Mucosa of descending colon (tissue), 3 donors: Measurements from ENCODE around the gene MRPL34. TPM values are rescaled to one million over a fixed set of nuclear protein-coding genes. Genes with fewer than 3 reads are reported as not detected.
A peak's percentile ranks its signal among the peaks of the same experiment; 100 is the strongest.

Experiments used
- ATAC-seq: fragments of 200-7000 bp; cut with Tn5 transposase; one replicate; pipeline ENCODE4 v1.9.1; 2020; ENCODE audit warnings: mild to moderate bottlenecking, moderate library complexity
- DNase-seq, 3 donors: peaks; one replicate each; pipeline ENCODE4 v3.0.0-alpha.2; 2020
- H3K36me3 ChIP-seq: fragments of 200-600 bp; one replicate; pipeline ENCODE4 v1.8.0; 2021; ENCODE audit warnings: low read depth, mild to moderate bottlenecking
- H3K4me1 ChIP-seq: fragments of 200-600 bp; one replicate; pipeline ENCODE4 v1.8.0; 2021; ENCODE audit warnings: low read depth, mild to moderate bottlenecking
- H3K4me3 ChIP-seq: fragments of 200-600 bp; one replicate; pipeline ENCODE4 v1.8.0; 2021; ENCODE audit warnings: mild to moderate bottlenecking
- H3K9me3 ChIP-seq: fragments of 200-600 bp; one replicate; pipeline ENCODE4 v1.8.0; 2021; ENCODE audit warnings: mild to moderate bottlenecking
- intact Hi-C, 2 donors: fragments of 100-400 bp; cut with DNase I in 1 of 2; cut with micrococcal nuclease in 1 of 2; formaldehyde crosslinking; loops; one replicate each; pipeline versions ENCODE4 v1.11.0 to v1.11.1; 2022; cut with DNase I, micrococcal nuclease
- total RNA-seq, 3 donors: library from RNA; stranded (reverse); fragmentation: NEBNext Ultra II Directional in 2 of 3; extraction: Animal tissue kit (Norgen Biotek cat#: 25700) in 2 of 3; gene quantifications; one replicate each; pipeline versions ENCODE4 v1.2.1 to v1.2.4, GENCODE V29; 2021 to 2023
- TF ChIP-seq, protein P1 (sequence below): fragments of 200-600 bp; IDR thresholded peaks from one replicate; pipeline ENCODE4 v1.8.0; 2022; ENCODE audit warnings: antibody characterized with exemption, mild to moderate bottlenecking
- donor health status: DM: no; HTN: no; CAD: no; lungs with moderate emphysema.
- donor health status: DM: no; HTN: no; CAD: no.
- donor health status: DM: no; HTN: yes; CAD: no.

The MRPL34 gene
- total RNA-seq, 3 donors from 2014 or later, result 124 to 148 (median 145) TPM

DNA sequence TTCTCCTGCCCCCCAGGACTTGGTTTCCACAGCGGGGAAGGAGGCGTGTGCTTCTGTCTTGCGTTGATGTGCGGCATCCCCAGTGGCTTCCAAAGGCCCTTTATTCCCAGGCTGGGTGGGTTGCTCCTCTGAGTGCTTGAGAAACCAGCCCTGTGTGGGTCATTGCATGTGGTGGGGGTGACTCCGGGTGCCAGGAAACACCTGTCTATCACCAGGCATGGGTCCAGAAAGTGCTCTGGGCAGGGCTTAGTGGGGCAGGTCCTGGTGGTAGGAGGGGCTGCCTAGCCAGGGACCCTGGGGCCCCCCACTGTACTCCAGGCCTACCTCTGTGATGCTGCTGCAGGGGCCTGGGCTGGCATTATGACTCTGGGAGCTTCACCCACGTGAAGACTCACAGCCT is 13.3 kb downstream of the MRPL34 start:
- TF ChIP-seq, protein P1, sequence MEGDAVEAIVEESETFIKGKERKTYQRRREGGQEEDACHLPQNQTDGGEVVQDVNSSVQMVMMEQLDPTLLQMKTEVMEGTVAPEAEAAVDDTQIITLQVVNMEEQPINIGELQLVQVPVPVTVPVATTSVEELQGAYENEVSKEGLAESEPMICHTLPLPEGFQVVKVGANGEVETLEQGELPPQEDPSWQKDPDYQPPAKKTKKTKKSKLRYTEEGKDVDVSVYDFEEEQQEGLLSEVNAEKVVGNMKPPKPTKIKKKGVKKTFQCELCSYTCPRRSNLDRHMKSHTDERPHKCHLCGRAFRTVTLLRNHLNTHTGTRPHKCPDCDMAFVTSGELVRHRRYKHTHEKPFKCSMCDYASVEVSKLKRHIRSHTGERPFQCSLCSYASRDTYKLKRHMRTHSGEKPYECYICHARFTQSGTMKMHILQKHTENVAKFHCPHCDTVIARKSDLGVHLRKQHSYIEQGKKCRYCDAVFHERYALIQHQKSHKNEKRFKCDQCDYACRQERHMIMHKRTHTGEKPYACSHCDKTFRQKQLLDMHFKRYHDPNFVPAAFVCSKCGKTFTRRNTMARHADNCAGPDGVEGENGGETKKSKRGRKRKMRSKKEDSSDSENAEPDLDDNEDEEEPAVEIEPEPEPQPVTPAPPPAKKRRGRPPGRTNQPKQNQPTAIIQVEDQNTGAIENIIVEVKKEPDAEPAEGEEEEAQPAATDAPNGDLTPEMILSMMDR, result no peak
- H3K36me3 ChIP-seq, result peaks cover 3% of the 10 kb centered on the region

DNA sequence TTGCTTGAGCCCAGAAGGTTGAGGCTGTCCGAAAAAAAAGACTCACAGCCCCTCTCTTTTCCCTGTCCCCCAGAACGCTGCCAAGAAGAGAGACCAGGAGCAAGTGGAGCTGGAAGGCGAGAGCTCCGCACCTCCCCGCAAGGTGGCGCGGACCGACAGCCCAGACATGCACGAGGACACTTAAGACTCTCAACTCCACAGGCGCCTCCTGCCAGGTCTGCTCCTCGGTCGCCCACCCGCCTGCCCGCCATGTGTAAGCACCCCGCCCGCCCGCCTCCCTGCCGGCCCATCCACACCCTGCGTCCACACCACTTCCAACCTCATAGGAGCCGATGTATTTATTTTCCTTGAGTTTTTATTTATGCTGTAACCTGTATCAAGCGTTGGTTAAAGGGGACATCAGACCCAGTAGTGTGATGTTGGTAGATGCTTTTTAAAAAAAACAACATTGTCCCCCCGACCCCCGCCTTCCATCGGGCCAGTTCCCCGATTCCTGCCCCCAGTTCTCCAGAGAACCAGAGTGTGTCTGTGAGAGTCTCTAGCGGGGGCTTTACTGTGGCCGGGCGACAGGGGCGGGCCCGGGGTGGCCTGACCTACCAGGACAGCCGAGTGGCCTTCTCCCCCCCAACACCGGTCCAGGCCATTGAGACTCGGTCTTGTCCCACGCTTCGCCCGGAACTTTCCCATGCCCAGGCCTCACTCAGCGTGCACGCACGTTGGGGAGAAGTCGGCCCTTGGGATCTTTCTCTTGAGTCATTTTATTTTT is 14.0 kb downstream of the MRPL34 start:
- TF ChIP-seq, protein P1, result no peak
- ATAC-seq (no peak), DNase-seq (no peak)
- H3K9me3 ChIP-seq, result no peaks in the 10 kb centered on the region
- H3K4me1 ChIP-seq, result peaks cover 3% of the 10 kb centered on the region
- H3K4me3 ChIP-seq, result no peak overlapping the region
- peaks cover 3% of the 10 kb centered on the region for H3K36me3 ChIP-seq
- intact Hi-C loops, result no loop called here

More for the DNA sequence above, 13.3 kb downstream of the MRPL34 start:
- intact Hi-C loops, result no loop called here
- Histone ChIP-seq H3K4me1 (peaks cover 3% of the 10 kb centered on the region), H3K4me3 (no peak overlapping the region), H3K9me3 (no peaks in the 10 kb centered on the region)
- DNase-seq (no peak), ATAC-seq (no peak)

DNA sequence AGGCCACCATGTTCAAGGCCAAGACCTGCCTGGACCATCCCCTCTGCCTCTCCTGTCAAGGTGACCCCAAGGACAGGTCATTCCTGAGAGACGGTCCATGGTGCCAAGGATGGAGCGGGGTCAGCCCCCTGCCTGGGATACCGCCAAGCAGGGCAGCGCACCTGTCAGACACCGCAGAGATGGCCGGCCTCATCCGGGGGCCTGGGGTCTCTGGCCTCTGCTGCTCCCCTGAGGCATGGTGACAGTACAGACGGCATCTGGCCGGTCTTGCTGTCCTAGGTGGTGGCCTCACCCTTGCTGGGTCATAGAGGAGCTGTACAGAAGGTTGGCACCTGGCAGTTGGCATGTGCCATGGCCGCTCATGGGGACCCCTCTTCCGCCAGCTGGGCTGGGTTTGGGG is 14.8 kb downstream of the MRPL34 start:
- DNase-seq, result no peak
- intact Hi-C loops, result no loop called here
- ATAC-seq, result no peak
- Histone ChIP-seq H3K9me3 (no peaks in the 10 kb centered on the region), H3K36me3 (peaks cover 3% of the 10 kb centered on the region), H3K4me3 (no peak overlapping the region), H3K4me1 (peaks cover 3% of the 10 kb centered on the region)
- TF ChIP-seq, protein P1, result no peak

DNA sequence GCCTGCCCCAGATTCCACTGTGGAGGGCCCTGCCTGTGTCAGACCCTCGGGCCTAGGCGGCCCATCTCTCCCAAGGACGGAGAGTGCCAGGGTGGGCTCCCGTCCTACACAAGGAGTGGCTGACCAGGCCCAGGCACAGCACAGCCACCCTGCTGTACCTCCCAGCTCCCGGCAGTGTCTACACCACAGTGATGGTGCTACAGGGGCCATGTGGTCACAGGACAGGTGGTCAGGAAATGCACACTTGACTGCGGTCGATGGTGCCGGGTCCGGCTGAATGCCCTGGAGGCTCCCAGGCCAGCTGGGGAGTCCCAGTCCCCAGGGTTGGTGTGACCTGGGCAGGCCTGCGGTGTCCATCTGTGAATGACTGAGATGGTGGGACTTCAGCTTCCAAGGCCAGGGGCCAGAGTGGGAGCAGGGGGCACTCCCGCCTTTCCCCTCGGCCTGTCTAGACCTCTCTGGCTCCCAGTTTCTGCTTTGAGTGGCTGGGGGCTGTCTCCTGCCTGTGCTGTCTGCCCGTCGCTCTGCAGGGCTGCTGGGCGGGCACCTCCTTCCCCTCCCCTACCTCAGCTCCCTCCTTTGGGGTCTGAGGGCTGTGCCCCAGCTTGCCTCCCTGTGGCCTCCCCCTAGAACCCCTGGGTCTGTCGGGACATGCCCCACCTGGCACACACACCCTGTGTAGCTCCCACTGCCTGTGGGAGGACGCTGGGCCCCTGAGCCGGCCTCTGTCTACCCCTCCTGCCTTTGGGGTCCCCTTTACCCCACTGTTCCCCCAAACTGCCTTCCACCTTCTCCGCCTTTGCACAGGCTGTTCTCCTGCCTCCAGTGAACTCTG is 16.2 kb downstream of the MRPL34 start:
- intact Hi-C loops, result no loop called here
- Histone ChIP-seq H3K4me1 (peaks cover 3% of the 10 kb centered on the region), H3K9me3 (no peaks in the 10 kb centered on the region), H3K4me3 (no peak overlapping the region), H3K36me3 (peaks cover 3% of the 10 kb centered on the region)
- TF ChIP-seq, protein P1, result no peak
- no peak for DNase-seq
- ATAC-seq, result no peak

DNA sequence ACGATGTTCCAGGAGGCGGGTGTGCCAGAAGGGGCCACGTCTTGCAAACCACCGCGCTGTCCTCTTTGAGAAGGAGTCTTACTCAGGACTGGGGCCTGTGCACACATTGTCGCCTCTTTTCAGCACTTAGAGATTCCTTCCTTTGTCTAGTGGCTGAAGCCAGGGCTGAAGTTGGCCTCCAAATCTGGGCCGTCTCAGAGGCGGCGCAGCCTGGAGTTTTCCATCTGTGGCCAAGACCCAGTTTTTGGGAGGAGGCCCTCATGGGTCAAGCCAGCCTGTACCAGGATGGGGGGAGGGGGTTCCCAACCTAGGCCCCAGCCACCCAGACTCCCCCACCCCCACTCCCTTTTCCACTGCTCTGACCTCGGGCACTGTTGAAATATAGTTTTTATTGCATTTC is 17.2 kb downstream of the MRPL34 start:
- TF ChIP-seq, protein P1, result no peak
- H3K4me3 ChIP-seq, result no peak overlapping the region
- no peaks in the 10 kb centered on the region for H3K36me3 ChIP-seq
- DNase-seq, result peak in 1 of 3 donors; percentile 12
- no peaks in the 10 kb centered on the region for H3K9me3 ChIP-seq
- intact Hi-C loops, result no loop called here
- no peak for ATAC-seq
- peaks cover 7% of the 10 kb centered on the region for H3K4me1 ChIP-seq
